DMS79 treated with DMSO at 0.1 percent for 48 hours (cell line): Measurements from ENCODE around the gene TBC1D3L.
"Not testable (repeated sequence)": the region's sequence is repeated elsewhere in the genome, so short reads cannot be mapped to it uniquely, and the experiment has no call there.

Source experiments
- DNase-seq: peaks from one replicate; lab custom pipeline; 2025; lab: John Stamatoyannopoulos, UW

TBC1D3L gene

GRCh38 chr17:37988960-37989359, at the start of gene TBC1D3L:
Gene TBC1D3L, minus strand, starts transcription at chr17:37989060. Its CDS starts 1,540 bp downstream, at chr17:37987520.
- DNase-seq, result not testable (repeated sequence)

GRCh38 chr17:38003676-38004075, 14.8 kb upstream of the TBC1D3L start, which contains the start of gene TBC1D3D:
Gene TBC1D3D, plus strand, starts transcription at chr17:38003976. Its CDS starts 1,585 bp downstream, at chr17:38005561.
- not testable (repeated sequence) for DNase-seq
